GM12875 (cell line): ENCODE measurements around the gene OR4L1.
"Not testable (repeated sequence)": the region's sequence is repeated elsewhere in the genome, so short reads cannot be mapped to it uniquely, and the experiment has no call there.

Experiments used
- H3K4me3 ChIP-seq: one replicate; pipeline ENCODE4 v1.5.1; 2011; ENCODE audit warnings: low read depth, low read length, control low read depth
- CTCF ChIP-seq: IDR thresholded peaks from 2 replicates; pipeline ENCODE4 v1.5.1; 2011; ENCODE audit warnings: low read depth, mild to moderate bottlenecking, control low read depth, inconsistent platforms, low read length, moderate library complexity, borderline replicate concordance; ENCODE audit not compliant: insufficient read depth

OR4L1 gene

GRCh38 chr14:20092050-20092449, 32.2 kb downstream of the OR4L1 start:
- H3K4me3 ChIP-seq, result no peak overlapping the region
- no peak for TF ChIP-seq CTCF

GRCh38 chr14:20093442-20093841, 33.6 kb downstream of the OR4L1 start:
- H3K4me3 ChIP-seq, result no peak overlapping the region
- TF ChIP-seq CTCF, result no peak

GRCh38 chr14:20098926-20099770, 39.3 kb downstream of the OR4L1 start:
- H3K4me3 ChIP-seq, result not testable (repeated sequence)

GRCh38 chr14:20110438-20110837, 50.6 kb downstream of the OR4L1 start, which contains the start of gene OR4K17:
TSS of gene OR4K17 (plus strand) at chr14:20110739. CDS start at chr14:20117500, 6,761 bp downstream.
- TF ChIP-seq CTCF, result no peak
- no peak within 1 kb of the TSS for H3K4me3 ChIP-seq
